Measurements from ENCODE around the gene HOXD8.

Gene HOXD8

GRCh38 chr2:176160251-176160985 lies 30.9 kb downstream of the HOXD8 start:
- ChIA-PET CTCF (interaction anchor here (0.7 to 1.8 kb wide), 2 partner anchors 294 to 375 kb away, joined by 3 to 5 read pairs; no protein-coding TSS in a partner anchor), POLR2A (interaction anchor here (1.6 kb wide), 1 partner anchor 9 kb away, joined by 4 read pairs; the partner anchor contains the start of gene HOXD4)

GRCh38 chr2:176160986-176161824 lies 31.7 kb downstream of the HOXD8 start:
- no peak overlapping the region for H3K27ac ChIP-seq (ENCODE audit: extremely low read depth, low read depth, low read length)
- CTCF ChIA-PET, result interaction anchor here (0.7 to 1.8 kb wide), 4 partner anchors 20 to 374 kb away, joined by 3 to 5 read pairs (median 4); no protein-coding TSS in a partner anchor
- TF ChIP-seq ZNF239 (tag by site-specific recombination; IDR thresholded peaks at IDR 0.05) (no peak), ZSCAN16 (tag by site-specific recombination; IDR thresholded peaks at IDR 0.05) (no peak)
- H3K4me1 ChIP-seq (ENCODE audit: control insufficient read depth, insufficient read depth, low read length), result peaks cover 5% of the 10 kb centered on the region; the same call in 1 of the 2 replicates
- H3K9me3 ChIP-seq (ENCODE audit: control insufficient read depth, insufficient read depth, low read depth, low read length), result no peaks in the 10 kb centered on the region
- peaks cover 0 to 18% of the 10 kb centered on the region in 2 experiments; a peak in 2 of 3 replicates for H3K36me3 ChIP-seq (ENCODE audit: control insufficient read depth in 2 of 2, insufficient read depth in 1 of 2, low read length in 2 of 2)
- POLR2A ChIA-PET, result interaction anchor here (1.6 kb wide), 1 partner anchor 10 kb away, joined by 4 read pairs; the partner anchor contains the start of gene HOXD4
- no peak overlapping the region for H3K4me3 ChIP-seq (ENCODE audit: low read depth, low read length)

More at GRCh38 chr2:176160251-176160985, 30.9 kb downstream of the HOXD8 start:
- Histone ChIP-seq H3K4me1 (ENCODE audit: control insufficient read depth, insufficient read depth, low read length) (peaks cover 5% of the 10 kb centered on the region; the same call in 1 of the 2 replicates), H3K9me3 (ENCODE audit: control insufficient read depth, insufficient read depth, low read depth, low read length) (no peaks in the 10 kb centered on the region), H3K36me3 (ENCODE audit: control insufficient read depth in 2 of 2, insufficient read depth in 1 of 2, low read length in 2 of 2) (peaks cover 0 to 18% of the 10 kb centered on the region in 2 experiments; a peak in 2 of 3 replicates), H3K27ac (ENCODE audit: extremely low read depth, low read depth, low read length) (no peak overlapping the region), H3K4me3 (ENCODE audit: low read depth, low read length) (no peak overlapping the region)
- TF ChIP-seq ZNF202 (tag by site-specific recombination; IDR thresholded peaks at IDR 0.05; ENCODE audit: borderline replicate concordance), result no peak
- TF ChIP-seq PRDM4 (tag by site-specific recombination; IDR thresholded peaks at IDR 0.05), result 0 out of 2 replicates have a peak, but pooled peaks have one; percentile 43

GRCh38 chr2:176161825-176162626 lies 32.5 kb downstream of the HOXD8 start:
- Histone ChIP-seq H3K27ac (ENCODE audit: extremely low read depth, low read depth, low read length) (no peak overlapping the region), H3K4me3 (ENCODE audit: low read depth, low read length) (no peak overlapping the region), H3K36me3 (ENCODE audit: control insufficient read depth in 2 of 2, insufficient read depth in 1 of 2, low read length in 2 of 2) (peaks cover 0 to 18% of the 10 kb centered on the region in 2 experiments; a peak in 2 of 3 replicates), H3K4me1 (ENCODE audit: control insufficient read depth, insufficient read depth, low read length) (no peaks in the 10 kb centered on the region), H3K9me3 (ENCODE audit: control insufficient read depth, insufficient read depth, low read depth, low read length) (no peaks in the 10 kb centered on the region)
- CTCF ChIA-PET, result interaction anchor here (0.9 to 1.8 kb wide), 3 partner anchors 21 to 293 kb away, joined by 3 to 5 read pairs (median 4); no protein-coding TSS in a partner anchor
- POLR2A ChIA-PET, result interaction anchor here (1.6 kb wide), 1 partner anchor 10 kb away, joined by 4 read pairs; the partner anchor contains the start of gene HOXD4
- TF ChIP-seq ZNF292 (tag by site-specific recombination; IDR thresholded peaks at IDR 0.05; ENCODE audit: borderline replicate concordance, low read depth) (no peak), ZSCAN4 (tag by site-specific recombination; IDR thresholded peaks at IDR 0.05) (no peak), ZNF37A (tag by site-specific recombination; IDR thresholded peaks at IDR 0.05) (no peak), ZSCAN23 (tag by site-specific recombination; IDR thresholded peaks at IDR 0.05) (no peak), ZNF791 (tag by site-specific recombination; IDR thresholded peaks at IDR 0.05) (no peak)
